Endothelial cell of umbilical vein (primary cell): ENCODE measurements around the gene PHLPP1. TPM values are rescaled to one million over a fixed set of nuclear protein-coding genes. Genes with fewer than 3 reads are reported as not detected.

Experiments used
- BruUV-seq: library from RNA; stranded (reverse); fragments of 400-500 nt; replicated peaks from 2 replicates; lab custom pipeline; 2021; lab: Mats Ljungman, UMichigan
- CTCF ChIA-PET: fragments of 300-600, 350-600 bp; sonication (Branson Sonifier 250); formaldehyde crosslinking; loops from one replicate; lab custom pipeline; 2021; ENCODE audit warnings: antibody characterized with exemption, inconsistent platforms; lab: Charles Lee
- POLR2A ChIA-PET: fragments of 300-600, 350-600 bp; sonication (Branson Sonifier 250); formaldehyde crosslinking; loops from one replicate; lab custom pipeline; 2021; ENCODE audit warnings: antibody characterized with exemption, inconsistent platforms; lab: Charles Lee
- DNase-seq: peaks from one replicate; pipeline ENCODE4 v3.0.0-alpha.2; 2011; ENCODE audit warnings: low read depth, low spot score
- FAIRE-seq: peaks from 2 replicates; lab custom pipeline; 2011; peaks lifted over from hg19 to GRCh38; lab: Jason Lieb, UNC
- H2AFZ ChIP-seq: 2 replicates; pipeline ENCODE4 v1.6.0; 2012; ENCODE audit warnings: low read depth, low read length, control low read depth, inconsistent platforms
- H3K27ac ChIP-seq: 2 replicates; pipeline ENCODE4 v1.5.1; 2011; ENCODE audit warnings: low read depth, mild to moderate bottlenecking, control low read depth, low read length, moderate library complexity; ENCODE audit not compliant: insufficient read depth
- H3K27me3 ChIP-seq, 2 experiments: 2 replicates each; pipeline versions ENCODE4 v1.6.0 to v1.6.1; 2011; ENCODE audit warnings: low read length in 2 of 2, mixed read lengths in 1 of 2; ENCODE audit not compliant: control insufficient read depth in 2 of 2, insufficient read depth in 2 of 2
- H3K36me3 ChIP-seq, 2 experiments: 2 replicates in 1 of 2; 3 replicates in 1 of 2; pipeline ENCODE4 v1.5.1; 2011; ENCODE audit warnings: low read length in 2 of 2, mild to moderate bottlenecking in 1 of 2, moderate library complexity in 1 of 2; ENCODE audit not compliant: control insufficient read depth in 2 of 2, insufficient read depth in 2 of 2; ENCODE audit errors: extremely low read depth in 1 of 2
- H3K4me1 ChIP-seq: 3 replicates; pipeline ENCODE4 v1.5.1; 2011; ENCODE audit warnings: mild to moderate bottlenecking, low read length; ENCODE audit not compliant: control insufficient read depth, insufficient read depth; ENCODE audit errors: extremely low read depth
- H3K4me2 ChIP-seq: 2 replicates; pipeline ENCODE4 v1.6.1; 2011; ENCODE audit warnings: low read length, control low read depth, mixed read lengths; ENCODE audit not compliant: insufficient read depth
- H3K4me3 ChIP-seq, 3 experiments: fragments of 200-600 bp in 1 of 3; sonication (generic), shearing (Covaris generic) in 1 of 3; replicated peaks in 1 of 3; 2 replicates each; pipeline ENCODE4 v1.5.1; 2011 to 2016; ENCODE audit warnings: control low read depth in 3 of 3, low read length in 3 of 3, mild to moderate bottlenecking in 2 of 3, inconsistent platforms in 1 of 3, low read depth in 1 of 3, moderate library complexity in 1 of 3; ENCODE audit not compliant: insufficient read depth in 1 of 3
- H3K79me2 ChIP-seq: 2 replicates; pipeline ENCODE4 v1.6.0; 2012; ENCODE audit warnings: low read length, inconsistent platforms; ENCODE audit not compliant: control insufficient read depth, insufficient read depth
- H3K9ac ChIP-seq: replicated peaks from 2 replicates; pipeline ENCODE3; 2011; ENCODE audit warnings: low read length, control low read depth; ENCODE audit not compliant: insufficient read depth; ENCODE audit errors: extremely low read depth
- H3K9me1 ChIP-seq: replicated peaks from 3 replicates; pipeline ENCODE4 v1.6.0; 2011; ENCODE audit warnings: mild to moderate bottlenecking, low read length; ENCODE audit not compliant: control insufficient read depth, insufficient read depth; ENCODE audit errors: extremely low read depth
- H3K9me3 ChIP-seq: replicated peaks from 2 replicates; pipeline ENCODE4 v1.5.1; 2012; ENCODE audit warnings: low read length, inconsistent platforms; ENCODE audit not compliant: control insufficient read depth, insufficient read depth
- H4K20me1 ChIP-seq: replicated peaks from 2 replicates; pipeline ENCODE3; 2011; ENCODE audit warnings: mild to moderate bottlenecking, low read length; ENCODE audit not compliant: control insufficient read depth, insufficient read depth; ENCODE audit errors: extremely low read depth
- EZH2 ChIP-seq: IDR thresholded peaks from 2 replicates; pipeline ENCODE4 v1.6.1; 2012; ENCODE audit warnings: borderline replicate concordance, low read depth, mild to moderate bottlenecking, moderate library complexity, low read length, inconsistent platforms; ENCODE audit not compliant: severe bottlenecking
- FOS ChIP-seq: IDR thresholded peaks from 2 replicates; pipeline ENCODE4 v1.6.1; 2011; ENCODE audit warnings: mild to moderate bottlenecking, low read length, moderate library complexity, borderline replicate concordance; ENCODE audit not compliant: insufficient read depth
- GATA2 ChIP-seq: IDR thresholded peaks from 2 replicates; pipeline ENCODE4 v1.7.0; 2011; ENCODE audit warnings: low read depth, mild to moderate bottlenecking, moderate library complexity, mixed read lengths, low read length; ENCODE audit not compliant: insufficient read length, insufficient read depth
- JUN ChIP-seq: IDR thresholded peaks from 2 replicates; pipeline ENCODE4 v1.6.1; 2011; ENCODE audit warnings: borderline replicate concordance, low read depth; ENCODE audit not compliant: insufficient read length, insufficient read depth
- MYC ChIP-seq: IDR thresholded peaks from one replicate; pipeline ENCODE4 v1.6.1; 2011; ENCODE audit warnings: mild to moderate bottlenecking, low read depth, low read length
- POLR2A ChIP-seq: IDR thresholded peaks from 2 replicates; pipeline ENCODE4 v1.6.1; 2012; ENCODE audit warnings: low read depth, mild to moderate bottlenecking, control low read depth, low read length
- POLR2AphosphoS5 ChIP-seq: IDR thresholded peaks from 2 replicates; pipeline ENCODE4 v1.6.1; 2012; ENCODE audit warnings: low read depth, mild to moderate bottlenecking, control low read depth, low read length, moderate library complexity; ENCODE audit not compliant: insufficient read depth
- dilution Hi-C: fragments of 300-500 bp; cut with MboI; formaldehyde crosslinking; loops from one replicate; pipeline ENCODE4 v1.15.0; 2019; ENCODE audit warnings: low sequenced_read_pairs; ENCODE audit not compliant: extremely low pct_ligation_motif_present
- intact Hi-C: fragments of 100-400 bp; cut with micrococcal nuclease; formaldehyde crosslinking; loops from one replicate; pipeline ENCODE4 v1.10.0; 2022
- polyA plus RNA-seq, 4 experiments: library from polyadenylated mRNA; depleted of rRNA in 3 of 4; stranded (reverse) in 3 of 4; unstranded in 1 of 4; fragments of >200 nt; gene quantifications; 2 replicates each; pipeline versions ENCODE4 v1.2.1 to v1.2.3, GENCODE V29; 2011 to 2012; ENCODE audit warnings: missing spikeins in 1 of 4
- total RNA-seq: library from RNA; stranded (reverse); gene quantifications from 2 replicates; pipeline ENCODE4 v1.2.3, GENCODE V29; 2021
- TF ChIP-seq, protein P1 (sequence below), 2 donors: IDR thresholded peaks; 1 replicate in 1 of 2; 2 replicates in 1 of 2; pipeline ENCODE4 v1.5.1; 2011; ENCODE audit warnings: low read length in 2 of 2, mild to moderate bottlenecking in 2 of 2, moderate library complexity in 2 of 2, control low read depth in 1 of 2, inconsistent platforms in 1 of 2, low read depth in 1 of 2; ENCODE audit not compliant: insufficient read depth in 1 of 2; ENCODE audit errors: extremely low read depth in 1 of 2
- TF ChIP-seq, protein P2 (sequence below): IDR thresholded peaks from 2 replicates; pipeline ENCODE4 v1.6.1; 2011; ENCODE audit not compliant: insufficient read depth, insufficient read length

The PHLPP1 gene
- total and polyA plus RNA-seq, 2 donors (not counting 3 experiments of a cell fraction or from before 2014, with no cell fraction given) = 4.0 to 10.8 TPM

DNA sequence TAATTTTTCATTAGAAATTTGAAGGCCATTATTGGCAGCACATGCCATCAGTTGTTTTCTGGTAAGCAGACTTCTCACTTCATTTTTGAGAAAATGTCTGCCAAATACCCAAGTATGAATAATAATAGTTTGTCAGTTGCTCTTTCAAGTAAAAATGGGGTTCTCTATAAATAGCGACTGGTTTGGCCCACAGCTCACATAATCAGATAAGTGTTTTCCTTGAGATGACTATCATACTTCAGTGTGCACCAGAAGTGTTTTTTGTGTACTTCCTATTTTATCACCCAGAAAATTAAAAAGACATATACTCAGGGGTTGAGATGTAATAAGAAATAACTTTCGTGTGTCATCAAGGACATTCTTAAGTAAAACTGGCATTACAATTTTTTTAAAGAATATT is 147.1 kb downstream of the PHLPP1 start:
- no peaks in the 10 kb centered on the region for H3K9me3 ChIP-seq
- BruUV-seq = no TSS peak
- intact Hi-C loops (no loop called here), dilution Hi-C loops (no loop called here)
- H3K27me3 ChIP-seq = no peaks in the 10 kb centered on the region
- H3K4me2 ChIP-seq = no peak overlapping the region
- no peaks in the 10 kb centered on the region for H3K9me1 ChIP-seq
- no peaks in the 10 kb centered on the region for H4K20me1 ChIP-seq
- no peak overlapping the region for H3K4me3 ChIP-seq
- ChIA-PET POLR2A (no interaction called here), CTCF (interaction anchor here (1.3 to 1.4 kb wide), 2 partner anchors 9 to 12 kb away, joined by 3 read pairs; no protein-coding TSS in a partner anchor)
- H3K79me2 ChIP-seq = no peaks in the 10 kb centered on the region
- no peak overlapping the region for H2AFZ ChIP-seq
- FAIRE-seq (no peak), DNase-seq (no peak)
- no peak overlapping the region for H3K27ac ChIP-seq
- no peaks in the 10 kb centered on the region for H3K36me3 ChIP-seq
- no peak overlapping the region for H3K9ac ChIP-seq
- H3K4me1 ChIP-seq = no peaks in the 10 kb centered on the region
- TF ChIP-seq EZH2 (no peak), POLR2AphosphoS5 (no peak), POLR2A (no peak), JUN (no peak), MYC (no peak), FOS (no peak), GATA2 (no peak)
- TF ChIP-seq, protein P1, sequence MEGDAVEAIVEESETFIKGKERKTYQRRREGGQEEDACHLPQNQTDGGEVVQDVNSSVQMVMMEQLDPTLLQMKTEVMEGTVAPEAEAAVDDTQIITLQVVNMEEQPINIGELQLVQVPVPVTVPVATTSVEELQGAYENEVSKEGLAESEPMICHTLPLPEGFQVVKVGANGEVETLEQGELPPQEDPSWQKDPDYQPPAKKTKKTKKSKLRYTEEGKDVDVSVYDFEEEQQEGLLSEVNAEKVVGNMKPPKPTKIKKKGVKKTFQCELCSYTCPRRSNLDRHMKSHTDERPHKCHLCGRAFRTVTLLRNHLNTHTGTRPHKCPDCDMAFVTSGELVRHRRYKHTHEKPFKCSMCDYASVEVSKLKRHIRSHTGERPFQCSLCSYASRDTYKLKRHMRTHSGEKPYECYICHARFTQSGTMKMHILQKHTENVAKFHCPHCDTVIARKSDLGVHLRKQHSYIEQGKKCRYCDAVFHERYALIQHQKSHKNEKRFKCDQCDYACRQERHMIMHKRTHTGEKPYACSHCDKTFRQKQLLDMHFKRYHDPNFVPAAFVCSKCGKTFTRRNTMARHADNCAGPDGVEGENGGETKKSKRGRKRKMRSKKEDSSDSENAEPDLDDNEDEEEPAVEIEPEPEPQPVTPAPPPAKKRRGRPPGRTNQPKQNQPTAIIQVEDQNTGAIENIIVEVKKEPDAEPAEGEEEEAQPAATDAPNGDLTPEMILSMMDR (IDR thresholded peaks at IDR 0.05; ENCODE audit: extremely low read depth in 1 of 2, insufficient read depth in 1 of 2, low read depth in 1 of 2, low read length in 2 of 2) = no peak
- TF ChIP-seq, protein P2, sequence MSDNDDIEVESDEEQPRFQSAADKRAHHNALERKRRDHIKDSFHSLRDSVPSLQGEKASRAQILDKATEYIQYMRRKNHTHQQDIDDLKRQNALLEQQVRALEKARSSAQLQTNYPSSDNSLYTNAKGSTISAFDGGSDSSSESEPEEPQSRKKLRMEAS = no peak
